GM21447 (cell line): ENCODE measurements around the gene CHST15.

Source experiments
- ATAC-seq: cut with Tn5 transposase; IDR thresholded peaks from one replicate; pipeline ENCODE4 v1.9.1; 2021; ENCODE audit not compliant: unreplicated experiment

The CHST15 gene

GRCh38 chr10:124066781-124067714 is 26.4 kb downstream of the CHST15 start:
- ATAC-seq: no peak

- no peak for ATAC-seq
Measured at GRCh38 chr10:124066126-124066700, 27.2 kb downstream of the CHST15 start.

- no peak for ATAC-seq
Measured at GRCh38 chr10:124065382-124066125, 27.8 kb downstream of the CHST15 start.

- ATAC-seq: no peak
Measured at GRCh38 chr10:124064676-124065075, 28.7 kb downstream of the CHST15 start.

GRCh38 chr10:124063750-124064603 is 29.4 kb downstream of the CHST15 start:
- peak; percentile 49 for ATAC-seq

- ATAC-seq: no peak
Measured at GRCh38 chr10:124062390-124062789, 31.0 kb downstream of the CHST15 start.

GRCh38 chr10:124061030-124061429 is 32.4 kb downstream of the CHST15 start:
- no peak for ATAC-seq

- ATAC-seq: no peak
Measured at GRCh38 chr10:124060148-124060720, 33.2 kb downstream of the CHST15 start.

GRCh38 chr10:124059551-124059950 is 33.8 kb downstream of the CHST15 start:
- ATAC-seq: no peak

- ATAC-seq: no peak
Measured at GRCh38 chr10:124058346-124059003, 34.9 kb downstream of the CHST15 start.

- ATAC-seq: no peak
Measured at GRCh38 chr10:124057601-124058000, 35.8 kb downstream of the CHST15 start.

- no peak for ATAC-seq
Measured at GRCh38 chr10:124056337-124056980, 36.9 kb downstream of the CHST15 start.

GRCh38 chr10:124053971-124054370 is 39.4 kb downstream of the CHST15 start:
- ATAC-seq: no peak

- ATAC-seq: no peak
Measured at GRCh38 chr10:124052561-124052960, 40.8 kb downstream of the CHST15 start.

- ATAC-seq: no peak
Measured at GRCh38 chr10:124050021-124051015, 43.1 kb downstream of the CHST15 start.

- ATAC-seq: no peak
Measured at GRCh38 chr10:124049484-124049883, 43.9 kb downstream of the CHST15 start.

GRCh38 chr10:124048371-124049290 is 44.8 kb downstream of the CHST15 start:
- ATAC-seq: no peak
